ENCODE data around the gene HOXA7. TPM values are rescaled to one million over a fixed set of nuclear protein-coding genes. Genes with fewer than 3 reads are reported as not detected.

HOXA7 gene
- total RNA-seq, 1 experiment from 2014 or later = not detected

DNA sequence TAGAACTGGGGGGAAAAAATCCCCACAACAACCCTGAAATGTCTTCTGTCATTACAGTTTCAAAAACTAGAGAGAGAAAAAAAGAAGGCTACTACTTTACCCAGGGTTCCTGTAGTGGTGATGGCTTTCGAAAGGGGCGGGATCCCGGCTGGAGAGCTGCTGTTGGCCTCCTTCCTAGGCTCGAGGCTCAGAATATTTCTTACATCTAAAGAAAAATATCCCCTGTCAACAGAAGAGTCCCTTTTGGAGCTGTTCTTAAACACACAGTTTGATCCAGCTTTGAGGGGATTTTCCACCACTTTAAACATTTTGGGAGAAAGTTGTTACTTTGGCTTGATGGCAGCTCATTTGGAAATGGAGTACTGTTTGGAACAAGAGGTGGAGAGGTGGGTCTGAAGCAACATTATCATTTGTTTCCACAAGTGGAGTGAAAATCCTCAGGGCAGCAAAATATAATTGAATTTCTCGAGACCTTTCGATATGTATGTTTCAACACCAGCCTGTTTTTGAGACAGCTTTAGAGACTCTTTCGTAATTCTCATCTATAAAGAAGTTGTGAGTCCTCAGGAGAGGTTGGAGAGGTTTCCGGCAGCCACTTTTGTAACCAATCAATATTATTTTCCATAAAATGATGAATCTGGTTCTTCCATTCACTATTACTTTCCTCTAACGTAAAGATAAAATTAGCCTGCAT is 38.4 kb upstream of the HOXA7 start:
- ChIA-PET POLR2A (ENCODE audit: unreplicated experiment) (interaction anchor here (0.6 kb wide), 1 partner anchor 24 kb away, joined by 3 read pairs; no protein-coding TSS in a partner anchor), CTCF (interaction anchor here (0.6 to 2.2 kb wide), 6 partner anchors 25 to 899 kb away, joined by 3 to 23 read pairs (median 11); no protein-coding TSS in a partner anchor)
- no peak for DNase-seq
- Histone ChIP-seq H3K9me2 (ENCODE audit: insufficient read depth) (no peaks in the 10 kb centered on the region), H3K27me3 (ENCODE audit: insufficient read depth, low read depth) (peaks cover 13% of the 10 kb centered on the region; the same call in 1 of the 2 replicates), H3K4me3 (no peak overlapping the region), H3K9me3 (ENCODE audit: insufficient read depth, low read depth) (no peaks in the 10 kb centered on the region), H3K36me3 (ENCODE audit: low read depth) (no peaks in the 10 kb centered on the region), H3K79me2 (ENCODE audit: low read depth) (no peaks in the 10 kb centered on the region), H3K4me1 (replicated peaks; ENCODE audit: insufficient read depth) (no peaks in the 10 kb centered on the region), H3K27ac (no peak overlapping the region), H3K4me2 (no peak overlapping the region), H3F3A (ENCODE audit: insufficient read depth, low read depth) (peaks cover 12% of the 10 kb centered on the region; the same call in 1 of the 2 replicates), H4K20me1 (ENCODE audit: insufficient read depth) (no peaks in the 10 kb centered on the region), H2AFZ (no peak overlapping the region)
- intact Hi-C loops (cut with micrococcal nuclease; ENCODE audit: unreplicated experiment) = loop anchor here (5.0 to 10.0 kb wide), 3 partner anchors 550 to 1660 kb away; partner anchors contain the start of gene TAX1BP1
- BruUV-seq (replicated peaks) = no TSS peak
- TF ChIP-seq EZH2 (IDR thresholded peaks at IDR 0.05; ENCODE audit: low read depth) = no peak
- no peak for TF ChIP-seq CTCF (conservative IDR thresholded peaks at IDR 0.05)

DNA sequence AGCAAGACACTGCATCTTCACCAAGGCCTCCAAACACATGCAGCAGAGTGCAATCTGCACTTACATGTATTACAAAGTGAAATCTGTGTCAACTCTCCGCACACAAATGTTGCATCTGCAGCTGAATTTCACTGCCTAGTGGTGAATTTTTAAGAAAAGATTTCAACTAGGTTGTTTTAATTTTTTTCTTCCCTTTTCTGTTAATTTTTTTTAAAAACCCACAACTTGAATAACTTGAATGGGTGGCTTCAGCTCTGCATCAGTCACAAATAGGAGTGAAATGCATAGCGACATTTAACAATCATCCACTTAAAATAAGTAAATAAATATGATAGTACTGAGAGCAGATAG is 37.5 kb upstream of the HOXA7 start:
- Histone ChIP-seq H3F3A (ENCODE audit: insufficient read depth, low read depth) (peaks cover 12% of the 10 kb centered on the region; the same call in 1 of the 2 replicates), H3K9me3 (ENCODE audit: insufficient read depth, low read depth) (no peaks in the 10 kb centered on the region), H3K36me3 (ENCODE audit: low read depth) (no peaks in the 10 kb centered on the region), H3K79me2 (ENCODE audit: low read depth) (no peaks in the 10 kb centered on the region), H3K4me1 (replicated peaks; ENCODE audit: insufficient read depth) (no peaks in the 10 kb centered on the region), H4K20me1 (ENCODE audit: insufficient read depth) (no peaks in the 10 kb centered on the region), H2AFZ (no peak overlapping the region), H3K4me3 (no peak overlapping the region), H3K4me2 (no peak overlapping the region), H3K9me2 (ENCODE audit: insufficient read depth) (no peaks in the 10 kb centered on the region), H3K27ac (no peak overlapping the region), H3K27me3 (ENCODE audit: insufficient read depth, low read depth) (peaks cover 9% of the 10 kb centered on the region; the same call in 1 of the 2 replicates)
- no TSS peak for BruUV-seq (replicated peaks)
- intact Hi-C loops (cut with micrococcal nuclease; ENCODE audit: unreplicated experiment) = loop anchor here (10.0 kb wide), 2 partner anchors 551 to 1661 kb away; partner anchors contain the start of gene TAX1BP1
- DNase-seq = no peak
- TF ChIP-seq CTCF (conservative IDR thresholded peaks at IDR 0.05) (no peak), EZH2 (IDR thresholded peaks at IDR 0.05; ENCODE audit: low read depth) (no peak)
- POLR2A ChIA-PET (ENCODE audit: unreplicated experiment) = no interaction called here
- CTCF ChIA-PET = interaction anchor here (0.6 kb wide), 1 partner anchor 900 kb away, joined by 4 read pairs; no protein-coding TSS in a partner anchor

- intact Hi-C loops (cut with micrococcal nuclease; ENCODE audit: unreplicated experiment) = loop anchor here (10.0 kb wide), 2 partner anchors 551 to 1661 kb away; partner anchors contain the start of gene TAX1BP1
- no peaks in the 10 kb centered on the region for H3K9me2 ChIP-seq (ENCODE audit: insufficient read depth)
- no peaks in the 10 kb centered on the region for H4K20me1 ChIP-seq (ENCODE audit: insufficient read depth)
- no peak overlapping the region for H2AFZ ChIP-seq
- H3K4me3 ChIP-seq = no peak overlapping the region
- no peaks in the 10 kb centered on the region for H3K9me3 ChIP-seq (ENCODE audit: insufficient read depth, low read depth)
- H3K79me2 ChIP-seq (ENCODE audit: low read depth) = no peaks in the 10 kb centered on the region
- peaks cover 12% of the 10 kb centered on the region; the same call in 1 of the 2 replicates for H3F3A ChIP-seq (ENCODE audit: insufficient read depth, low read depth)
- TF ChIP-seq EZH2 (IDR thresholded peaks at IDR 0.05; ENCODE audit: low read depth) (no peak), CTCF (conservative IDR thresholded peaks at IDR 0.05) (no peak)
- POLR2A ChIA-PET (ENCODE audit: unreplicated experiment) = no interaction called here
- no TSS peak for BruUV-seq (replicated peaks)
- H3K4me1 ChIP-seq (replicated peaks; ENCODE audit: insufficient read depth) = no peaks in the 10 kb centered on the region
- CTCF ChIA-PET = no interaction called here
- H3K27ac ChIP-seq = no peak overlapping the region
- H3K4me2 ChIP-seq = no peak overlapping the region
- H3K36me3 ChIP-seq (ENCODE audit: low read depth) = no peaks in the 10 kb centered on the region
- peaks cover 4% of the 10 kb centered on the region; the same call in 1 of the 2 replicates for H3K27me3 ChIP-seq (ENCODE audit: insufficient read depth, low read depth)
- no peak for DNase-seq
Measured at GRCh38 chr7:27193335-27194001, 37.0 kb upstream of the HOXA7 start.
